Endodermal cell (in vitro differentiated cells): ENCODE measurements around the gene NUDT22. TPM values are rescaled to one million over a fixed set of nuclear protein-coding genes. Genes with fewer than 3 reads are reported as not detected.

Experiments used
- DNase-seq: peaks from one replicate; pipeline ENCODE4 v3.0.0-alpha.2; 2017
- H3K27ac ChIP-seq: 2 replicates; pipeline ENCODE4 v1.5.1; 2013; ENCODE audit warnings: mild to moderate bottlenecking, low read depth, low read length, moderate library complexity
- H3K27me3 ChIP-seq: 2 replicates; pipeline ENCODE4 v1.6.1; 2013; ENCODE audit warnings: mild to moderate bottlenecking, low read length, moderate library complexity; ENCODE audit not compliant: insufficient read depth, control insufficient read depth, poor library complexity, severe bottlenecking
- H3K36me3 ChIP-seq: 2 replicates; pipeline ENCODE4 v1.7.0; 2013; ENCODE audit warnings: mild to moderate bottlenecking, low read length, moderate library complexity; ENCODE audit not compliant: control insufficient read depth, insufficient read depth
- H3K4me1 ChIP-seq: one replicate; pipeline ENCODE4 v1.7.0; 2013; ENCODE audit warnings: low read length; ENCODE audit not compliant: control insufficient read depth, insufficient read depth
- H3K4me3 ChIP-seq: 2 replicates; pipeline ENCODE4 v1.5.1; 2013; ENCODE audit warnings: mild to moderate bottlenecking, low read length, moderate library complexity
- H3K9ac ChIP-seq: 2 replicates; pipeline ENCODE4 v1.6.1; 2013; ENCODE audit warnings: mild to moderate bottlenecking, low read length, moderate library complexity; ENCODE audit not compliant: poor library complexity, severe bottlenecking; ENCODE audit errors: extremely low read depth
- H3K9me3 ChIP-seq: 2 replicates; pipeline ENCODE4 v1.6.1; 2013; ENCODE audit warnings: mild to moderate bottlenecking, low read length, moderate library complexity; ENCODE audit not compliant: control insufficient read depth
- H3K27ac Mint-ChIP-seq: 2 replicates; pipeline ENCODE4 v1.8.0; 2020; ENCODE audit warnings: mixed read lengths
- H3K27me3 Mint-ChIP-seq: 2 replicates; pipeline ENCODE4 v1.8.0; 2021; ENCODE audit warnings: mild to moderate bottlenecking, mixed read lengths; ENCODE audit not compliant: insufficient read depth
- H3K36me3 Mint-ChIP-seq: 2 replicates; pipeline ENCODE4 v1.8.0; 2020; ENCODE audit warnings: low read depth, mixed read lengths
- H3K4me1 Mint-ChIP-seq: 2 replicates; pipeline ENCODE4 v1.8.0; 2020; ENCODE audit warnings: mixed read lengths
- H3K4me3 Mint-ChIP-seq: 2 replicates; pipeline ENCODE4 v1.8.0; 2020; ENCODE audit warnings: mild to moderate bottlenecking, moderate library complexity, mixed read lengths
- H3K9me3 Mint-ChIP-seq: 2 replicates; pipeline ENCODE4 v1.8.0; 2020; ENCODE audit warnings: mild to moderate bottlenecking, mixed read lengths
- WGBS, 2 experiments: methylation state at CpG; one replicate each; pipeline versions ENCODE4 v1.1.5 to v1.1.7; 2013; ENCODE audit warnings: missing lambda C conversion rate in 2 of 2, mixed read lengths in 1 of 2; ENCODE audit not compliant: insufficient coverage in 1 of 2, insufficient read length in 1 of 2; 5-methylcytosine and 5-hydroxymethylcytosine counted together
- total RNA-seq, 2 donors: library from RNA; stranded (reverse); fragmentation: NEBNext Ultra II Directional in 1 of 2; extraction: Animal tissue kit (Norgen Biotek cat#: 25700) in 1 of 2; gene quantifications; 2 replicates in 1 of 2; 3 replicates in 1 of 2; pipeline ENCODE4 v1.2.1, GENCODE V29; 2021
- TF ChIP-seq, protein P1 (sequence below): fragments of 200-600 bp; sonication (generic); conservative IDR thresholded peaks from 2 replicates; pipeline ENCODE4 v1.5.0; 2021; ENCODE audit warnings: antibody characterized with exemption, mild to moderate bottlenecking

NUDT22 gene
- total RNA-seq, 2 donors from 2014 or later: 54.4 to 55.9 TPM

DNA sequence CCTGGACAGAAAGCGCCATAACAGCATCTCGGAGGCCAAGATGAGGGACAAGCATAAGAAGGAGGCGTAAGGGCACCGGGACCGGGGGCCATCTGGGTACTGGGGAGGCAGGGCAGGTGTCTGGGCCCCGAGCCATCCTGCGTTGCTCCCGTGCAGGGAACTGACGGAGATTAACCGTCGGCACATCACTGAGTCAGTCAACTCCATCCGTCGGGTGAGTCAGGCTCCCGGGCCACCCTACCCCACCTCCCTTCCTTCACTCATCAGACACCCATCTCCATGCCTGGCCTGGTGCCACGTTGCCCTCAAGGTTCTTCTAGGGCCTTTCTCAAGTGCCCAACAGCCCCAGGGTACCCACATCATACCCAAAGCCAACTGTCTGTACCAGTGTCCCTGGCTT, 40.3 kb downstream of the NUDT22 start:
- Mint-ChIP-seq H3K27me3 (no peaks in the 10 kb centered on the region), H3K27ac (no peak overlapping the region), H3K4me3 (no peak overlapping the region), H3K9me3 (no peaks in the 10 kb centered on the region), H3K36me3 (peaks cover 36% of the 10 kb centered on the region), H3K4me1 (peaks cover 10% of the 10 kb centered on the region)
- 91 to 97% methylated on average over 14 to 15 of the region's 15 CpGs for WGBS, 2 experiments
- Histone ChIP-seq H3K9me3 (no peaks in the 10 kb centered on the region), H3K36me3 (peaks cover 32% of the 10 kb centered on the region), H3K4me1 (no peaks in the 10 kb centered on the region), H3K27me3 (no peaks in the 10 kb centered on the region), H3K4me3 (no peak overlapping the region), H3K27ac (no peak overlapping the region), H3K9ac (no peak overlapping the region)
- TF ChIP-seq, protein P1, sequence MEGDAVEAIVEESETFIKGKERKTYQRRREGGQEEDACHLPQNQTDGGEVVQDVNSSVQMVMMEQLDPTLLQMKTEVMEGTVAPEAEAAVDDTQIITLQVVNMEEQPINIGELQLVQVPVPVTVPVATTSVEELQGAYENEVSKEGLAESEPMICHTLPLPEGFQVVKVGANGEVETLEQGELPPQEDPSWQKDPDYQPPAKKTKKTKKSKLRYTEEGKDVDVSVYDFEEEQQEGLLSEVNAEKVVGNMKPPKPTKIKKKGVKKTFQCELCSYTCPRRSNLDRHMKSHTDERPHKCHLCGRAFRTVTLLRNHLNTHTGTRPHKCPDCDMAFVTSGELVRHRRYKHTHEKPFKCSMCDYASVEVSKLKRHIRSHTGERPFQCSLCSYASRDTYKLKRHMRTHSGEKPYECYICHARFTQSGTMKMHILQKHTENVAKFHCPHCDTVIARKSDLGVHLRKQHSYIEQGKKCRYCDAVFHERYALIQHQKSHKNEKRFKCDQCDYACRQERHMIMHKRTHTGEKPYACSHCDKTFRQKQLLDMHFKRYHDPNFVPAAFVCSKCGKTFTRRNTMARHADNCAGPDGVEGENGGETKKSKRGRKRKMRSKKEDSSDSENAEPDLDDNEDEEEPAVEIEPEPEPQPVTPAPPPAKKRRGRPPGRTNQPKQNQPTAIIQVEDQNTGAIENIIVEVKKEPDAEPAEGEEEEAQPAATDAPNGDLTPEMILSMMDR: no peak
- DNase-seq: no peak

DNA sequence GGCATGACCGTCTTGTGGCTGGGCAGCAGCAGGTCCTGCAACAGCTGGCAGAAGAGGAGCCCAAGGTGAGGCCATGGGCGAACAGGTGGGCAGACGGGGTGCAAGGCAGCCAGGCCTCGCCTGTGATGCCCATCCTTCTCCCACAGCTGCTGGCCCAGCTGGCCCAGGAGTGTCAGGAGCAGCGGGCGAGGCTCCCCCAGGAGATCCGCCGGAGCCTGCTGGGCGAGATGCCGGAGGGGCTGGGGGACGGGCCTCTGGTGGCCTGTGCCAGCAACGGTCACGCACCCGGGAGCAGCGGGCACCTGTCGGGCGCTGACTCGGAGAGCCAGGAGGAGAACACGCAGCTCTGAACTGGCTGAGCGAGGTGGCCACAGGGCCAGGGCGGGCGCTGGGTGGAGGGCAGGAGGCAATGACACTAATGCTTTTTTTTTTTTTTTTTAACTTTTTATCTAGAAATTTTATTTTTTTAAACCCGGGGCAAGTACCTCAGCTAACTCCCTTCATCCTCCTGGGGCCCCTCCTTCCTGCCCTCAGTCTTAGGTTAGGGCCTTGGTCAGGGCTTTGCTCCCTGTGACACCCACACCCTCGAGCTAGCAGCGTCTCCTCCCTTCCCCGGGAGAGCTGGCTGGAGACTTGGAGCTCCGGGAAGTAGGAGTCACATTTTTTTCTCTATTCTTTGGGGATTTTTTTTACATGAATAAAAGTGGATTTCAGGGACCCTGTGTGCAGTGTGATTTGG, 41.3 kb downstream of the NUDT22 start:
- H3K27ac Mint-ChIP-seq: peak overlapping the region; percentile 95
- Histone ChIP-seq H3K27ac (no peak overlapping the region), H3K9ac (no peak overlapping the region), H3K4me1 (no peaks in the 10 kb centered on the region), H3K27me3 (no peaks in the 10 kb centered on the region), H3K4me3 (no peak overlapping the region), H3K36me3 (peaks cover 25% of the 10 kb centered on the region), H3K9me3 (no peaks in the 10 kb centered on the region)
- WGBS, 2 experiments: 87 to 88% methylated on average over 8 to 26 of the region's 27 CpGs
- H3K9me3 Mint-ChIP-seq: no peaks in the 10 kb centered on the region
- peaks cover 30% of the 10 kb centered on the region for H3K36me3 Mint-ChIP-seq
- peaks cover 10% of the 10 kb centered on the region for H3K4me1 Mint-ChIP-seq
- DNase-seq: no peak
- TF ChIP-seq, protein P1: no peak
- H3K4me3 Mint-ChIP-seq: no peak overlapping the region
- no peaks in the 10 kb centered on the region for H3K27me3 Mint-ChIP-seq

DNA sequence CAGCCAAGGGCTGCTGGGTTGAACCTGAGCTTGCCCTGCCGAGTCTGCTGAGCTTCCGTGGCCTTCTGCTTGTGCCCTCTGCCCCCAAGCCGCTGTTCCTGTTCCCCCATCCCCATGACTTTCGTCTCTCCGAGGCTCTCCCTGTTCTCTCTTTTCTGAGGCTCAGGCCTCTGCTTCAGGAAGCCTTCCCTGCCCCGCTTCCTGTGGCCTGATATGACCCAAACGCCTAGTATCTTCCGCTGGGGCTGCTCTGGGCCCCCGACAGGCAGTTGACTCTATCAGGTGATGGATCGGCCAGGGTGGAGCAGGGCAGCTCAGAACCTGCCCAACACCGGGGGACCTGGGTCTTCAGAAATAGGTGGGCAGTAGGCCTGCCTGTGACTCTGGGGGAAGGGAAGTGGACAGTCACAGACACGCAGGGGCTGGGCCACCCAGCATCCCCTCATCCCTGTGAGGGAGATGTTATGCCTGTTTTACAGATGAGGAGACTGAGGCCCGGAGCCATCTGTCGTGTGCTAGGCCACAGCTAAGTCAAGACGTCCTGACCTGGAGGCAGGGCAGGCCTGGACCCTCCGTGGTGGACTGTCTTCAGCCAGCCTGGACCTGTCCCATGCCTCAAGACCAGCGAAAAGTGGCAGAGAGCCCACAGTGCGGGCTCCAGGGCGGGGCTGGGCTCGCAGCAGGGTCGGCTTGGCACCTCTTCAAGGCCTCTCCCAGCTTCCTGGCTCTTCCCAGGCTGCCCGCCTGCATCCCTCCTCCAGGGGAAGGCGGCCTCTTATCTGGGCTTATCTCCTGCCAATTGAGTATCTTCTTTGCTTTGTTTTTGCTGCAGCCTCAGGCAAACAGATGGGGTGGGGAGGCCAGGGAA, 42.2 kb downstream of the NUDT22 start:
- peak overlapping the region; percentile 95 for H3K4me3 Mint-ChIP-seq
- Histone ChIP-seq H3K27ac (peak overlapping the region; percentile 94), H3K36me3 (peaks cover 17% of the 10 kb centered on the region), H3K27me3 (no peaks in the 10 kb centered on the region), H3K4me1 (no peaks in the 10 kb centered on the region), H3K9me3 (no peaks in the 10 kb centered on the region), H3K9ac (peak overlapping the region; percentile 91), H3K4me3 (peak overlapping the region; percentile 82)
- H3K27ac Mint-ChIP-seq: peak overlapping the region; percentile 95
- H3K27me3 Mint-ChIP-seq: no peaks in the 10 kb centered on the region
- peak; percentile 87 for DNase-seq
- TF ChIP-seq, protein P1: no peak
- H3K9me3 Mint-ChIP-seq: no peaks in the 10 kb centered on the region
- H3K4me1 Mint-ChIP-seq: peaks cover 10% of the 10 kb centered on the region
- WGBS, 2 experiments: 80 to 87% methylated on average over 15 to 23 of the region's 23 CpGs
- peaks cover 22% of the 10 kb centered on the region for H3K36me3 Mint-ChIP-seq
